Chondrocyte (in vitro differentiated cells): ENCODE results near the gene FST. TPM values are rescaled to one million over a fixed set of nuclear protein-coding genes. Genes with fewer than 3 reads are reported as not detected.

Source experiments
- DNase-seq: peaks from one replicate; pipeline ENCODE4 v3.0.0; 2021; ENCODE audit warnings: mixed read lengths, low spot score
- H3K27ac Mint-ChIP-seq: one replicate; pipeline ENCODE4 v1.8.0; 2021; ENCODE audit warnings: mild to moderate bottlenecking, moderate library complexity, mixed read lengths; ENCODE audit not compliant: unreplicated experiment
- H3K27me3 Mint-ChIP-seq: 2 replicates; pipeline ENCODE4 v1.8.0; 2021; ENCODE audit warnings: low read depth, mixed read lengths
- H3K36me3 Mint-ChIP-seq: 2 replicates; pipeline ENCODE4 v1.8.0; 2021; ENCODE audit warnings: low read depth, mixed read lengths
- H3K4me1 Mint-ChIP-seq: 2 replicates; pipeline ENCODE4 v1.8.0; 2021; ENCODE audit warnings: low read depth, mild to moderate bottlenecking, mixed read lengths
- H3K4me3 Mint-ChIP-seq: one replicate; pipeline ENCODE4 v1.8.0; 2021; ENCODE audit warnings: mild to moderate bottlenecking, moderate library complexity, mixed read lengths; ENCODE audit not compliant: unreplicated experiment
- H3K9me3 Mint-ChIP-seq: 2 replicates; pipeline ENCODE4 v1.8.0; 2021; ENCODE audit warnings: low read depth, mixed read lengths
- total RNA-seq: library from RNA; stranded (reverse); gene quantifications from 3 replicates; pipeline ENCODE4 v1.2.1, GENCODE V29; 2021
- TF ChIP-seq, protein P1 (sequence below): fragments of 200-600 bp; sonication (generic); IDR thresholded peaks from 2 replicates; pipeline ENCODE4 v1.5.0; 2021; ENCODE audit warnings: antibody characterized with exemption, mild to moderate bottlenecking, moderate library complexity

FST gene
- total RNA-seq, 1 donor from 2014 or later, result 4.8 TPM

DNA sequence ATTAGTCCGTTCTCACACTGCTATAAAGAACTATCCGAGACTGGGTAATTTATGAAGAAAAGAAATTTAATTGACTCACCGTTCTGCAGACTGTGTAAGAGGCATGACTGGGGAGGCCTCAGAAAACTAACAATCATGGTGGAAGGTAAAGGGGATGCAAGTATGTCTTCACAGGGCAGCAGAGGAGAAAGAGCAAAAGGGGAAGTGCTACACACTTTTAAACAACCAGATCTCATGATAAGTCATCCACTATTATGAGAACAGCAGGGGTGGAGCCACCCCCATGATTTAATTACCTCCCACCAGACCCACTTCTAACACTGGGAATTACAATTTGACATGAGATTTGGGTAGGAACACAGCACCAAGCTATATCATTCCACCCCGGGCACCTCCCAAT lies 26.6 kb downstream of the FST start:
- H3K4me1 Mint-ChIP-seq, result no peaks in the 10 kb centered on the region
- TF ChIP-seq, protein P1, sequence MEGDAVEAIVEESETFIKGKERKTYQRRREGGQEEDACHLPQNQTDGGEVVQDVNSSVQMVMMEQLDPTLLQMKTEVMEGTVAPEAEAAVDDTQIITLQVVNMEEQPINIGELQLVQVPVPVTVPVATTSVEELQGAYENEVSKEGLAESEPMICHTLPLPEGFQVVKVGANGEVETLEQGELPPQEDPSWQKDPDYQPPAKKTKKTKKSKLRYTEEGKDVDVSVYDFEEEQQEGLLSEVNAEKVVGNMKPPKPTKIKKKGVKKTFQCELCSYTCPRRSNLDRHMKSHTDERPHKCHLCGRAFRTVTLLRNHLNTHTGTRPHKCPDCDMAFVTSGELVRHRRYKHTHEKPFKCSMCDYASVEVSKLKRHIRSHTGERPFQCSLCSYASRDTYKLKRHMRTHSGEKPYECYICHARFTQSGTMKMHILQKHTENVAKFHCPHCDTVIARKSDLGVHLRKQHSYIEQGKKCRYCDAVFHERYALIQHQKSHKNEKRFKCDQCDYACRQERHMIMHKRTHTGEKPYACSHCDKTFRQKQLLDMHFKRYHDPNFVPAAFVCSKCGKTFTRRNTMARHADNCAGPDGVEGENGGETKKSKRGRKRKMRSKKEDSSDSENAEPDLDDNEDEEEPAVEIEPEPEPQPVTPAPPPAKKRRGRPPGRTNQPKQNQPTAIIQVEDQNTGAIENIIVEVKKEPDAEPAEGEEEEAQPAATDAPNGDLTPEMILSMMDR, result no peak
- H3K36me3 Mint-ChIP-seq, result peaks cover 13% of the 10 kb centered on the region
- H3K9me3 Mint-ChIP-seq, result peaks cover 31% of the 10 kb centered on the region
- peaks cover 13% of the 10 kb centered on the region for H3K27me3 Mint-ChIP-seq
- no peak for DNase-seq
- H3K27ac Mint-ChIP-seq, result no peak overlapping the region
- no peak overlapping the region for H3K4me3 Mint-ChIP-seq

DNA sequence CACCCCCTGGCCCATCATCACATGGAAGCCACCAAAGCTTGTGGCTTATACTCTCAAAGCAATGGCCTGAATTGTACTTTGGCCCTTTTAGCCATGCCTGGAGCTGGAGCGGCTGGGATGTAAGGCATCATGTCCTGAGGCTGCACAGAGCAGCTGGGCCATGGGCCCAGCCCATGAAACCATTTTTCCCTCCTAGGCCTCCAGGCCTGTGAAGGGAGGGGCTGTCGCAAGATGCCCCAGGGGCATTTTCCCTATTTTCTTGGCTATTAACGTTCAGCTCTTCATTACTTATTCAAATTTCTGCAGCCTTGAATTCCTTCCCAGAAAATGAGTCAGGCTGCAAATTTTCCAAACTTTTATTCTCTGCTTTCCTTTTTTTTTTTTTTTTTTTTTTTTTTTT lies 27.7 kb downstream of the FST start:
- no peaks in the 10 kb centered on the region for H3K4me1 Mint-ChIP-seq
- no peak overlapping the region for H3K4me3 Mint-ChIP-seq
- H3K27me3 Mint-ChIP-seq, result peaks cover 7% of the 10 kb centered on the region
- peaks cover 33% of the 10 kb centered on the region for H3K9me3 Mint-ChIP-seq
- H3K36me3 Mint-ChIP-seq, result peaks cover 13% of the 10 kb centered on the region
- no peak for DNase-seq
- TF ChIP-seq, protein P1, result no peak
- H3K27ac Mint-ChIP-seq, result no peak overlapping the region

DNA sequence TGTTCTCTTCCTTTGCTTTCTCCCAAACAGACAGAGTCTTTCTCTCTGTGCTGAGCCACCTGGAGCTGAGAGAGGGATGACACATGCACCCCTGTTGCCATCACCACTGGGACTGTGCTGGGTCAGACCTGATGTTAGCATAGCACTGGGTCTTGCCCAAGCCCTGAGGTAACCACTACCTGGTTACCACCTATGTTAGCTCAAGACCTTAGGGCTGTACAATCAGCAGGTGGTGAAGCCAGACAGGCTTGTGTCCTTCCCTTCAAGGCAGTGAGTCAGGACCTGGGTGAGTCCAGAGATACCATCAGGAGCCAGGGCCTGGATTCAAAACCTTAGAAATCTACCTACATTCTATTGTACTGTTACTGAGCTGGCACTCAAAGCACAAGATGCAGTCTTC lies 32.1 kb downstream of the FST start:
- H3K27ac Mint-ChIP-seq, result no peak overlapping the region
- no peaks in the 10 kb centered on the region for H3K4me1 Mint-ChIP-seq
- TF ChIP-seq, protein P1, result no peak
- DNase-seq, result no peak
- no peak overlapping the region for H3K4me3 Mint-ChIP-seq
- peaks cover 10% of the 10 kb centered on the region for H3K36me3 Mint-ChIP-seq
- peaks cover 6% of the 10 kb centered on the region for H3K27me3 Mint-ChIP-seq
- H3K9me3 Mint-ChIP-seq, result peaks cover 33% of the 10 kb centered on the region

DNA sequence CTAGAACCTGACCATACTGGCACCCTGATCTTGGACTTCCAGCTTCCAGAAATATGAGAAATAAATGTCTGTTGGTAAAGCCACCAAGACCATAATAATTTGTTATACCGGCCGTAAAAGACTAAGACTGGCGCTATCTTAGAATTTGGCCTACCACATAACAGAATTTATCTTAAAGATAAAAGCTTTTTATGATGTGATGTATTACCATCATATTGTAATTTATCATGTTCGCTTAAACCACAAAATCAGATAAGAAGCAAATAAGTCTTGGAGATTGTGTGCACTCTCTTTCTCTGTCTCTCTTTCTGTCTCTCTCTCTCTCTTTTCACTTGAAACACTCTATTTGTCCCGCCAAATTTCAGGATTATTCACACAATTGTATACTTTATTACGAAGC lies 35.6 kb downstream of the FST start:
- peaks cover 21% of the 10 kb centered on the region for H3K27me3 Mint-ChIP-seq
- no peak overlapping the region for H3K4me3 Mint-ChIP-seq
- H3K9me3 Mint-ChIP-seq, result peaks cover 23% of the 10 kb centered on the region
- DNase-seq, result no peak
- peaks cover 6% of the 10 kb centered on the region for H3K36me3 Mint-ChIP-seq
- TF ChIP-seq, protein P1, result no peak
- no peaks in the 10 kb centered on the region for H3K4me1 Mint-ChIP-seq
- H3K27ac Mint-ChIP-seq, result no peak overlapping the region

DNA sequence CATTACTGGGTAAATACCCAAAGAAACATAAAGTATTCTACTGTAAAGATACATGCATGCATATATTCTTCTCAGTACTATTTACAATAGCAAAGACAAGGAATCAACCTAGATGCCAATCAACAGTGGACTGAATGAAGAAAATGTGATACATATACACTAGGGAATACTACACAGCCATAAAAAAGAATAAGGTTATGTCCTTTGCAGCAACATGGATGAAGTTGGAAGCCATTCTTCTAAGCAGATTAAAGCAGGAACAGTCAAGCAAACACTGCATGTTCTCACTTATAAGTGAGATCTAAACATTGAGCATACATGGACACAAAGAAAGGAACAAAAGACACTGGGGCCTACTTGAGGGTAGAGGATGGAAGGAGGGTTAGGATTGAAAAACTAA lies 40.4 kb downstream of the FST start:
- H3K4me3 Mint-ChIP-seq, result no peak overlapping the region
- no peak overlapping the region for H3K27ac Mint-ChIP-seq
- no peaks in the 10 kb centered on the region for H3K4me1 Mint-ChIP-seq
- peaks cover 4% of the 10 kb centered on the region for H3K36me3 Mint-ChIP-seq
- peaks cover 18% of the 10 kb centered on the region for H3K27me3 Mint-ChIP-seq
- H3K9me3 Mint-ChIP-seq, result peaks cover 26% of the 10 kb centered on the region
- DNase-seq, result no peak
- TF ChIP-seq, protein P1, result no peak

Other genes starting within 250 kb of the FST start
- 66.9 to 71.8 TPM (median 70.6 TPM) in 3 replicates for gene NDUFS4, start 80.0 kb downstream of the FST start, total RNA-seq